ENCODE results near the gene HAUS6.

GRCh38 chr9:19117039-19117716 lies 14.5 kb upstream of the HAUS6 start:
- TF ChIP-seq, protein P1, sequence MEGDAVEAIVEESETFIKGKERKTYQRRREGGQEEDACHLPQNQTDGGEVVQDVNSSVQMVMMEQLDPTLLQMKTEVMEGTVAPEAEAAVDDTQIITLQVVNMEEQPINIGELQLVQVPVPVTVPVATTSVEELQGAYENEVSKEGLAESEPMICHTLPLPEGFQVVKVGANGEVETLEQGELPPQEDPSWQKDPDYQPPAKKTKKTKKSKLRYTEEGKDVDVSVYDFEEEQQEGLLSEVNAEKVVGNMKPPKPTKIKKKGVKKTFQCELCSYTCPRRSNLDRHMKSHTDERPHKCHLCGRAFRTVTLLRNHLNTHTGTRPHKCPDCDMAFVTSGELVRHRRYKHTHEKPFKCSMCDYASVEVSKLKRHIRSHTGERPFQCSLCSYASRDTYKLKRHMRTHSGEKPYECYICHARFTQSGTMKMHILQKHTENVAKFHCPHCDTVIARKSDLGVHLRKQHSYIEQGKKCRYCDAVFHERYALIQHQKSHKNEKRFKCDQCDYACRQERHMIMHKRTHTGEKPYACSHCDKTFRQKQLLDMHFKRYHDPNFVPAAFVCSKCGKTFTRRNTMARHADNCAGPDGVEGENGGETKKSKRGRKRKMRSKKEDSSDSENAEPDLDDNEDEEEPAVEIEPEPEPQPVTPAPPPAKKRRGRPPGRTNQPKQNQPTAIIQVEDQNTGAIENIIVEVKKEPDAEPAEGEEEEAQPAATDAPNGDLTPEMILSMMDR (IDR thresholded peaks at IDR 0.05) = no peak
- TF ChIP-seq POLR2A (IDR thresholded peaks at IDR 0.05) = no peak

Data from uterus (tissue), 2 donors.